Activated effector memory CD4-positive, alpha-beta T cell treated with anti-CD3 and anti-CD28 coated beads, Interleukin-2, amount 50 U/mL, for 16 hours (primary cell): Measurements from ENCODE around the gene CCL24.
"Not testable (repeated sequence)": the region's sequence is repeated elsewhere in the genome, so short reads cannot be mapped to it uniquely, and the experiment has no call there.

Source experiments
- DNase-seq: peaks from one replicate; pipeline ENCODE4 v3.0.0-alpha.2; 2020

The CCL24 gene

DNA sequence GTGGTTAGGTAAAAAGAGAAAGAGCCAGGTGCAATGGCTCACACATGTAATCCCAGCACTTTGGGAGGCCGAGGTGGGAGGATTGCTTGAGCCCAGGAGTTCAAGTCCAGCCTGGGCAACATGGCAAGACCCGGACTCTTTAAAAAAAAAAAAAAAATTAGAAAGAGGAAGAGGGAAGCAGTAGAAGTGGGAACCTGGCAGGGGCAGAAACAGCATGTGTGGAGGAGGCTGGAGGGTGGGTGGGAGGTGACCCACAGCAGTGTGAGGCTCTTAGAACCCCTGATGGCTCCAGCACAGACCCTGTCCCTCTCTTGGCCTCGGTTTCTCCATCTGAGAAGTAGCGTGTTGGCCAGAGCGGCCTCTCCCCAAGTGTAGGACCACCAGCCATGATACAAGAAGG lies 4.9 kb upstream of the CCL24 start:
- no peak for DNase-seq

- no peak for DNase-seq
Measured at GRCh38 chr7:75817116-75817515, 3.5 kb upstream of the CCL24 start.

- no peak for DNase-seq
Measured at GRCh38 chr7:75815418-75816064, 1.9 kb upstream of the CCL24 start.

DNA sequence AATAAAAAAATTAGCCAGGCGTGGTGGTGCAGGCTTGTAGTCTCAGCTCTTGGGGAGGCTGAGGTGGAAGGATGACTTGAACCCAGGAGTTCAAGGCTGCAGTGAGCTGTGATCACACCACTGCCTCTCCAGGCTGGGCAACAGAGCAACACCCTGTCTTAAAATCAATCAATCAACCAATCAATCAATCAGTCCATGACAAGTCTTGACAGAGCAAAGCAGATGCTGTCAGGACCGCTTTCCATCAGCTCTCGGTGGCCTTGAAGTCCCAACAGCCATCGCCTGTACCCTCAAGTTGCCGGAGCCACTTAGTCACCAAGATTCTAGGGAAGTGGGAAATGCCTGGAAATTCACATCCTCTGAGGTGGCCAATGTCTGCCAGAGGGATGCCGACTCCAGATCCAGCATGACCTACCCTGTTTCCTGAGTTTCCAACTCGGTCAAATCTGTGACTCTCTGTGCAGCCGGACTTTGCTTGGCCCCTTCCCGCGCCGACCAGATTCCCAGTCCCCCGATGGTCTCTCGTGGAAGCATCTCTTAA lies 871 bp upstream of the CCL24 start:
- DNase-seq = no peak

- no peak for DNase-seq
Measured at GRCh38 chr7:75813084-75813483, 522 bp downstream of the CCL24 start.

- DNase-seq = no peak
Measured at GRCh38 chr7:75811894-75812678, 1.5 kb downstream of the CCL24 start.

- no peak for DNase-seq
Measured at GRCh38 chr7:75809396-75809795, 4.2 kb downstream of the CCL24 start.

DNA sequence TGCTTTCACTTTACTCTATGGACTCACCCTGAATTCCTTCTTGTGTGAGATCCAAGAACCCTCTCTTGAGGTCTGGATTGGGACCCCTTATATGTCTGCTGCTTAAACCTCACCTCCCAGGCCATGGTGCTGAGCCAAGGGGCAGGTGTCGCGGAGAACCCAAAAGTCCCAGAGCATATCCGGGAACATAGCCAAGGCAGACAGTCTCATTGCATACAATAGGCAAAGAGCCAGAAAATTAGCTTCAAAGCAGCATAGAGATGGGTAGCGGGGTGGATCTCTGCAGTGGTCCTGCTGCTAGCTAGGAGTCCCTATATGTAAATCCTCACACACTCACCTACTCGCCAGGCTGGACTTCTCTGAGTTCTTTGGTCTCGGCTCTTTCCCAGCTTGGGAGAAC lies 5.5 kb downstream of the CCL24 start:
- no peak for DNase-seq

DNA sequence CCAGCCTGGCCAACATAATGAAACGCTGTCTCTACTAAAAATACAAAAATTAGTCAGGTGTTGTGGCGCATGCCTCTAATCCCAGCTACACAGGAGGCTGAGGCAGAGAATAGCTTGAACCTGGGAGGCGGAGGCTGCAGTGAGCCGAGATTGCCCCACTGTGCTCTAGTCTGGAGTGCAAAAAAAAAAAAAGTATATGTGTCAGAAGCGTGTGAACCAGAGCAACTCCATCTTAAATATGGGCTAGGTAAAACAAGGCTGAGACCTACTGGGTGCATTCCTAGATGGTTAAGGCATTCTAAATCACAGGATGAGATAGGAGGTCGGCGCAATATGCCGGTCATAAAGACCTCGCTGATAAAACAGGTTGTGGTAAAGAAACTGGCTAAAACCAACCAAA lies 6.2 kb downstream of the CCL24 start:
- DNase-seq = no peak

DNA sequence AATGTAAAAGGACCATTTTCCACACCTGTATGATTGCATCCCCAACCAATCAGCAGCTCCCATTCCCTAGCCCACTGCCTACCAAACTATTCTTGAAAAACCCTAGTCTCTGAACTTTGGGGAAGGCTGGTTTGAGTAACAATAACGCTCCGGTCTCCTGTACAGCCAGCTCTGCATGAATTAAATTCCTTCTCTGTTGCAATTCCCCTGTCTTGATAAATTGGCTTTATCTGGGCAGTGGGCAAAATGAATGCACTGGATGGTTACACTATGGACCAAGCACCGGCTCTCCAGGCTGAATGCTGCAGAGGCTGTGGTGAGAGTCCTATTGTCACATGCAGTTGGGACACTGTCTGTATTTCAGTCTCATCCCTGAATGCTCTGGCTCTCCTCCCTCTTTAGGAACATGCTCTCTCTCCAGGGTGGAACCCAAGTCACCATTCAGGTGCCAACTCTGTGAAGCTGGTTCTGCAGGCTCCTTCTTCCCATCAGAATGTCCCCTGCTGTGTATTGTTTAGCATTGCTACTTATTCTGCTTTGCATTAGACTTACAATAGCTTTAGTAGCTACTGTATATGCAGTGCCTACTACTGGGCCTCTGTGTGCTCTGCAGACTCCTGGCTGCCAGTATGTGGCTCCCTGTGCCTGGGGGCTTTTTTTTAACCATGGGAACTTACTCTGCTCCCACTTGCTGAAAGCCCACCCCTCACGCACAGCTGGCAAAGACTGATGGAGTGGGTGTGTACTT lies 6.9 kb downstream of the CCL24 start:
- no peak for DNase-seq

GRCh38 chr7:75804705-75805104 lies 8.9 kb downstream of the CCL24 start:
- DNase-seq = no peak

- DNase-seq = no peak
Measured at GRCh38 chr7:75804004-75804403, 9.6 kb downstream of the CCL24 start.

- DNase-seq = no peak
Measured at GRCh38 chr7:75802552-75802821, 11.1 kb downstream of the CCL24 start.

GRCh38 chr7:75798770-75799169 lies 14.8 kb downstream of the CCL24 start:
- DNase-seq = no peak

GRCh38 chr7:75796420-75796819 lies 17.2 kb downstream of the CCL24 start:
- DNase-seq = no peak

DNA sequence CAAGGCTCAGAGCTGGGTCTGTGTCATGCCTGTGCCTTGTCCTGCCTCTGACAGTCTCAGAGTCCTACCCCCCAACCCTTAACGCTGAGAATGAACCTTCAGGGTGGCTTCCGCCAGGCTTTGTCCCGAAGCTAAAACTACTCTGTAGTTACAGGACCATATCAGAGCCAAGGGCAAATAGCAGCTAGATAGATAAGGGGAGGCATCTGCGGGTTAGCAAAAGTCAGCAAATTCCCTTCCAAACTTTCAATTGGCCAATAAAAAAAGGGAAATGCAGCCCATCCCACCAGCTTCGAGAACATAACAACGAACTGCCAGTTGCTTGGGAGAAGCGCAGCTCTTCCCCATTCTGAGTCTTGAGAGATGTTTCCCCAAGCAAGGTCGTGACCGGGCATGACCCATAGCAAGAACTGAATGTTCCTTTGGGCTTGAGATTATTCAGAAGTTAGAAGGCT lies 17.7 kb downstream of the CCL24 start:
- no peak for DNase-seq

GRCh38 chr7:75793676-75794075 lies 19.9 kb downstream of the CCL24 start:
- no peak for DNase-seq

- DNase-seq = not testable (repeated sequence)
Measured at GRCh38 chr7:75792567-75792966, 21.0 kb downstream of the CCL24 start.

- no peak for DNase-seq
Measured at GRCh38 chr7:75789361-75789924, 24.2 kb downstream of the CCL24 start.

GRCh38 chr7:75788154-75788847 lies 25.3 kb downstream of the CCL24 start:
- not testable (repeated sequence) for DNase-seq

DNA sequence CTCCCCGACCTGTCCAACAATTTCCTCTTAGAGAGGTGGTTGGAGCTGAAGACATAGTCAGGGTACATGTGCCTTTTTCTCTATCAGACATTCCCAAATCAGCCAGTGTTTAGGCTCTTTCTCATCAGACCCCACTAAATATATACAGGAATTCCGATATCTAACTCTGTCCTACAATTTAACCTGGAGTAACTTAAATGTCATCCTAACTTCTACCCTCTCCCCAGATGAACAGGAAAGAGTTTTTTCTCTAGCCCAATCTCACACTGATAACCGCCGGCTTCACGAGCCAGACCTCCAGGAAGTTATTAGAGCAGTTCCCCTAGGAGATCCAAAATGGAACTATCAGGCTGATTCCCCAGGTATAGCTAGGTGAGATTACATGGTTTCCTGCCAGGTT lies 30.5 kb downstream of the CCL24 start:
- DNase-seq = not testable (repeated sequence)

DNA sequence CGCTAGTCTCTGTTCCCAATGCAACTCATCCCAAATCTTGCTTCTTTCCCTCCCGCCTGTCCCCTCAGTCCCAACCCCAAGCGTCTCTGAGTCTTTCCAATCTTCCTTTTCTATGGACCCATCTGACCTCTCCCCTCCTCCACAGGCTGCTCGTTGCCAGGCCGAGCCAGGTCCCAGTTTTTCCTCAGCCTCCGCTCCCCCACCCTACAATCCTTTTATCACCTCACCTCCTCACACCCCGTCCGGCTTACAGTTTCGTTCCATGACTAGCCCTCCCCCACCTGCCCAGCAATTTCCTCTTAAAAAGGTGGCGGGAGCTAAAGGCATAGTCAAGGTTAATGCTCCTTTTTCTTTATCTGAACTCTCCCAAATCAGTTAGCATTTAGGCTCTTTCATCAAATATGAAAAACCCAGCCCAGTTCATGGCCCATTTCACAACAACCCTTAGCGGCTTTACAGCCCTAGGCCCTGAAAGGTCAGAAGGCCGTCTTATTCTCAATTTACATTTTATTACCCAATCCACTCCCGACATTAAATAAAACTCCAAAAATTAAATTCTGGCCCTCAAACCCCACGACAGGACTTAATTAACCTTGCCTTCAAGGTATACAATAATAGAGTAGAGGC lies 32.8 kb downstream of the CCL24 start:
- DNase-seq = not testable (repeated sequence)
